Brain microvascular endothelial cell (primary cell): ENCODE measurements around the gene ERICH3.

Experiments used
- DNase-seq: peaks from one replicate; pipeline ENCODE4 v3.0.0-alpha.2; 2020
- H3K27ac ChIP-seq: fragments of 250-450 bp; sonication (Bioruptor Pico); 2 replicates; pipeline ENCODE4 v1.5.1; 2020; ENCODE audit warnings: mild to moderate bottlenecking, moderate library complexity
- H3K27me3 ChIP-seq: fragments of 250-450 bp; sonication (Bioruptor Pico); replicated peaks from 2 replicates; pipeline ENCODE4 v1.5.1; 2020; ENCODE audit warnings: mild to moderate bottlenecking
- H3K36me3 ChIP-seq: fragments of 250-450 bp; sonication (Bioruptor Pico); replicated peaks from 2 replicates; pipeline ENCODE4 v1.5.1; 2020; ENCODE audit warnings: mild to moderate bottlenecking
- H3K4me3 ChIP-seq: 2 replicates; pipeline ENCODE4 v1.5.1; 2011; ENCODE audit warnings: low read depth, mild to moderate bottlenecking, control low read depth, low read length, moderate library complexity
- CTCF ChIP-seq: IDR thresholded peaks from 2 replicates; pipeline ENCODE4 v1.5.1; 2011; ENCODE audit warnings: low read depth, mild to moderate bottlenecking, moderate library complexity, low read length, control low read depth, inconsistent platforms; ENCODE audit errors: missing control alignments
- in situ Hi-C: cut with HindIII; loops from 2 replicates; pipeline ENCODE4 v1.10.0; 2017; ENCODE audit warnings: low sequenced_read_pairs, low pct_ligation_motif_present

ERICH3 gene

GRCh38 chr1:74650561-74650960 lies 23.0 kb downstream of the ERICH3 start:
- DNase-seq, result peak; percentile 22
- no peaks in the 10 kb centered on the region for H3K36me3 ChIP-seq
- in situ Hi-C loops, result no loop called here
- no peak overlapping the region for H3K27ac ChIP-seq
- TF ChIP-seq CTCF, result no peak
- H3K4me3 ChIP-seq, result no peak overlapping the region
- H3K27me3 ChIP-seq, result no peaks in the 10 kb centered on the region

- H3K27ac ChIP-seq, result no peak overlapping the region
- in situ Hi-C loops, result no loop called here
- H3K27me3 ChIP-seq, result no peaks in the 10 kb centered on the region
- no peak for TF ChIP-seq CTCF
- DNase-seq, result no peak
- H3K4me3 ChIP-seq, result no peak overlapping the region
- no peaks in the 10 kb centered on the region for H3K36me3 ChIP-seq
Measured at GRCh38 chr1:74641876-74642275, 31.7 kb downstream of the ERICH3 start.

GRCh38 chr1:74641161-74641560 lies 32.4 kb downstream of the ERICH3 start:
- no peak for TF ChIP-seq CTCF
- Histone ChIP-seq H3K27ac (no peak overlapping the region), H3K36me3 (no peaks in the 10 kb centered on the region), H3K27me3 (no peaks in the 10 kb centered on the region), H3K4me3 (no peak overlapping the region)
- DNase-seq, result no peak
- in situ Hi-C loops, result no loop called here

- in situ Hi-C loops, result no loop called here
Measured at GRCh38 chr1:74637296-74637695, 36.3 kb downstream of the ERICH3 start.

GRCh38 chr1:74629283-74629682 lies 44.3 kb downstream of the ERICH3 start:
- no peak for DNase-seq
- in situ Hi-C loops, result no loop called here
- no peak overlapping the region for H3K4me3 ChIP-seq
- no peak overlapping the region for H3K27ac ChIP-seq
- TF ChIP-seq CTCF, result no peak
- H3K36me3 ChIP-seq, result no peaks in the 10 kb centered on the region
- no peaks in the 10 kb centered on the region for H3K27me3 ChIP-seq

More at GRCh38 chr1:74637296-74637695, 36.3 kb downstream of the ERICH3 start:
- Histone ChIP-seq H3K27ac (no peak overlapping the region), H3K27me3 (no peaks in the 10 kb centered on the region), H3K36me3 (no peaks in the 10 kb centered on the region), H3K4me3 (no peak overlapping the region)
- no peak for TF ChIP-seq CTCF
- DNase-seq, result no peak

- no peak for TF ChIP-seq CTCF
- Histone ChIP-seq H3K4me3 (no peak overlapping the region), H3K27me3 (no peaks in the 10 kb centered on the region), H3K27ac (no peak overlapping the region), H3K36me3 (no peaks in the 10 kb centered on the region)
- DNase-seq, result no peak
- in situ Hi-C loops, result no loop called here
Measured at GRCh38 chr1:74623716-74624115, 49.9 kb downstream of the ERICH3 start.
